ENCODE measurements around the gene LRRC23. TPM values are rescaled to one million over a fixed set of nuclear protein-coding genes. Genes with fewer than 3 reads are reported as not detected.
"Not testable (repeated sequence)": the region's sequence is repeated elsewhere in the genome, so short reads cannot be mapped to it uniquely, and the experiment has no call there.

Gene LRRC23
- total and polyA plus RNA-seq, 2 experiments from 2014 or later, result 4.3 to 4.5 TPM

DNA sequence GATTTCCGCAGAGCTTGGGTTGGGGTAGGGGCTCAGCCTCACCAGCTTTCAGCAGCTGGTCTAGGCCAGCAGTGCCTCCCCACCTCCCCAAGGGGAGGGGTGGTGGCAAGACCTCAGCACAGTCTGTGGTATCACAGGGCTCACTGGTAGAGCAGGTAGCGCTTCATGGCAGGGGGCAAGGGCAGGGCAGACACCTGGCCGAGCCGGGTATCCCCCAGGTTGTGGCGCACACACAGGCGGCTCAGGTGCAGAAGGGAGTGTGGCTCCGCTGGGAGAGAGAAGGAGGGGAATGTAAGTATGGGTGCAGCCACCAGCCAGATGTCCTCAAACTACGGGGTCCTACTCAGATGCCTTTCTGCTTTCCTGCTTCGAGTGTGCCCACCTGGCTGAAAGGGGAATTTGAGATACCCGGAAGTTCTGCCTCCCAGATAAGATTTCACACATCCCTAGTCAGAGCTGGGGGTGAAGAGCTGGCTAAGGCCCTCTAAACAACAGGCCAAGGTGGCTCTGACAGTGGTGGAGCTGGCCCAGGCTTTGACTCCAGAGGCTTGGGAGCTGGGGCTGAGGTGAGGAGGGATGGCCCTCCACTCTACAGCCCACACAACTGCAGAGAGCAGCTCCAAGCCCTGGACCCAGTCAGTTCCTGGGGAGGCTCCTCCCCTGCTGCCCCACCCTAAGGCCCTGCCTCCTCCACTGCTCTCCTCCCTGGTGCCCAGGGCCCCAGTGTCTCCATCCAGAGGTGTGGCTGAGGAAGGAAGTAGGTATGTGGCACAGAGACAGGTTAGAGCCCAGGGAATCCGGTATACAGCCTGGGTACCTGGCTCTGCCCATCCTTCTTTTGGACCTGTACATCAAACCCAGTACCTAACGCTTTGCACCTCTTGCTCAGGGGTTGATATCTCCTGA, 33.3 kb upstream of the LRRC23 start:
- Histone ChIP-seq H3K9me2 (ENCODE audit: insufficient read depth) (no peaks in the 10 kb centered on the region), H3K27ac (peak overlapping the region; percentile 11; the same call in 1 of the 2 replicates), H4K20me1 (ENCODE audit: insufficient read depth) (no peaks in the 10 kb centered on the region; the same call in 1 of the 2 replicates), H3K27me3 (replicated peaks; ENCODE audit: insufficient read depth) (no peaks in the 10 kb centered on the region), H3K4me1 (ENCODE audit: insufficient read depth) (peaks cover 39% of the 10 kb centered on the region), H3F3A (ENCODE audit: insufficient read depth) (peaks cover 38% of the 10 kb centered on the region), H3K9ac (peak overlapping the region; percentile 85), H3K79me2 (ENCODE audit: insufficient read depth) (peaks cover 44% of the 10 kb centered on the region), H3K4me3 (peak overlapping the region; percentile 81), H3K9me3 (ENCODE audit: low read depth) (no peaks in the 10 kb centered on the region), H3K4me2 (ENCODE audit: unreplicated experiment) (peak overlapping the region; percentile 93), H3K36me3 (ENCODE audit: low read depth) (peaks cover 19% of the 10 kb centered on the region), H2AFZ (no peak overlapping the region)
- DNase-seq, result peak; percentile 68
- TF ChIP-seq EZH2 (IDR thresholded peaks at IDR 0.05; ENCODE audit: insufficient read depth, poor library complexity, severe bottlenecking) (no peak), EZH2phosphoT487 (IDR thresholded peaks at IDR 0.05; ENCODE audit: insufficient read depth, low read depth) (no peak)
- in situ Hi-C loops (cut with MboI), result no loop called here
- WGBS, 2 experiments (ENCODE audit: low coverage in 1 of 2, low lambda C conversion rate in 2 of 2, missing lambda C conversion rate in 2 of 2), result 81% methylated on average over 12 of the region's 12 CpGs

DNA sequence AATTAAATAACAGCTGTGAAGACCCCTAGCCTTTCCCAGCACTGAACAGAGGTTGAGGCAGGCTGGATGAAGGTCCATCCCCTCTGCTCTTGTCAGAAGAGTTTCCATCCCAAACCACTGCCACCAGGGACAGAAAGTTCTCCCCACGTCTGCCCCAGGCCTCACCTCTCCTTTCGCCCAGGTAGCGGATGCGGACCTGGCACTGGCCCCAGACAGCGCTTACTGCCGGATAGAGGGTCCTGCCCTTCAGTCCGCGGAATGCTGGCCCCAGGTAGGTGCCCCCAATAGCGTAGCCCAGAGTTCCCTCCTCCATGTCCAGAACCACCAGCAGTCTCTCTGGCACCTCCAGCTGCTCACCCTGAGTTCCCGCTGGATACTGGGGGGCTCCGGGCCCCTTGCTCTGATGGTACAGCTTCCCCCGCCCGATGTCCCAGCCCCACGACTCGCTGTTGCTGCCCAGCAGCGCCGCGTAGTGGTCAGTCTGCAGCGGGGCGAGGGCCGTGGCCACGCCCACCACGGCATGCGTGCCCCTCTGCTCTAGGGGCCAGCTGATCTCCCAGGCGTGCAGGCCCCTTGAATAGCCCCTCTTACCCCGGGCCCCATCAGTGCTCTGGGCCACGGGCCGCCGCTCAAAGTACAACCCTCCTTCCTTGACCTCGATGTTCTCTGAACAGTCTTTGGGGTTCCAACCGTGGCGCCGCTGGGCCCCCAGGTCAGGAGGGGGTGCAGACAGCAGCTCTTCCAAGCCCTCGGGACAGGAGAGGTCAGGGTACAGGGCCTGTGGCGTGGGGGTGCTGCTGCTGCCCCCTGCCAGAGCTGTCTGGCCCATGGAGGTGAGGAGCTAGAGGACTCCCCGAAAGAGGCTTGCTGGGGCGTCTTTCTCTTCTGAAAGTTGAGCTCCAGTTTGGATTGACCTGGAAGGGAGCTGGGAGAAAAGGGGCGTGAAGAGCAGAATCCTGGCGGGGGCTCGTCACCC, 32.3 kb upstream of the LRRC23 start:
- Histone ChIP-seq H3K4me2 (ENCODE audit: unreplicated experiment) (peak overlapping the region; percentile 93), H3K9ac (peak overlapping the region; percentile 85), H3K9me2 (ENCODE audit: insufficient read depth) (no peaks in the 10 kb centered on the region), H3K9me3 (ENCODE audit: low read depth) (no peaks in the 10 kb centered on the region), H2AFZ (no peak overlapping the region), H3K36me3 (ENCODE audit: low read depth) (peaks cover 19% of the 10 kb centered on the region), H4K20me1 (ENCODE audit: insufficient read depth) (no peaks in the 10 kb centered on the region; the same call in 1 of the 2 replicates), H3K4me1 (ENCODE audit: insufficient read depth) (peaks cover 33% of the 10 kb centered on the region), H3F3A (ENCODE audit: insufficient read depth) (peaks cover 38% of the 10 kb centered on the region), H3K79me2 (ENCODE audit: insufficient read depth) (peaks cover 44% of the 10 kb centered on the region), H3K4me3 (peak overlapping the region; percentile 81), H3K27me3 (replicated peaks; ENCODE audit: insufficient read depth) (no peaks in the 10 kb centered on the region), H3K27ac (peak overlapping the region; percentile 78)
- DNase-seq, result peak; percentile 89
- 5 to 6% methylated on average over 34 to 39 of the region's 40 CpGs for WGBS, 2 experiments (ENCODE audit: low coverage in 1 of 2, low lambda C conversion rate in 2 of 2, missing lambda C conversion rate in 2 of 2)
- TF ChIP-seq EZH2phosphoT487 (IDR thresholded peaks at IDR 0.05; ENCODE audit: insufficient read depth, low read depth) (no peak), EZH2 (IDR thresholded peaks at IDR 0.05; ENCODE audit: insufficient read depth, poor library complexity, severe bottlenecking) (no peak)
- in situ Hi-C loops (cut with MboI), result no loop called here

DNA sequence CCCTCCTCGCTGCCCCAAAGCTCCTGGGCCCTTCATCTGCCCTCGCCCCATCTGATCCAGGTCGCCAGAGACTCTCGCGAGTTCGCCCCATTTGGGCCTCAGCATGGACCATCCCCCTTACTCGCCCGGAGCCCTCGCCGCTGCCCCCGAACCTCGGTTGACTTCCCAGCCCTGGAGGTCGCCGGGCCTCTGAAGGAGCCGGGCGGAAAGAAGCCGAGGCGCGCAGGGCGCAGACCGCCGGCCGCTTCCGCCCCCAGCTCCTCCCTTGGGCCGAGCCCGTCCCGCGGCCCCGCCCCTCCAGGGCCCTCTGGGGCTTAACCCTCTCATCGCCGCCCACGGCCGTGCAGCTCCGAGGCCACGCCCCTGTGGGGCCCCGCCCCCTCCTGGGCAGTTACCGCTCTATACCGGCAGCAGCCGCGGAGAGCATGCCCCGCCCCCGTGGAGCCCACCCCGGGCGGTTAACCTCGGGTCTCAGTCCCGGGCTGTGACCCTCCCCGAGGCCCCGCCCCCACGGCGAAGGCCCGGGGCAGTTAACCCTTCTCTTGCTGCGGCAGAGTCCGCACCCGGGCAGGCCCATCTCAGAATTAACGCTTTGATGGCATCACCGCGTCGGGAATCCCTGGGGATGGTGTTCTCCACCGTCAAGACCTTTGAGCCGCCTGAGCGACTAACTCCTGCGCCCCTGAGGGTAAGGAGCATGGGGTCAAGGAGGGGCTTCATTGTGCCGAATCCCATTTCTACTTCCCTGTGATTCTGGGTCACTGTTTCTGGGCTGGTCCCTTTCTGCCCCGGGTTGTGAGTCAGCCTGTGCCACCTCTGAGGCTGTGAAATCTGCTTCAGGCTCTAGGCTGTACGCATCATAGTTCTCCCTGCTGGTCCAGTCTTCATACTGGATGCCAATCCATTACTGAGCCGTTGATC, 31.3 kb upstream of the LRRC23 start, which contains the start of gene SPSB2:
SPSB2 (minus strand) TSS at position 210 of the 921 bp plus-strand sequence. CDS start 402 bp downstream, outside the sequence.
- Histone ChIP-seq H3K4me3 (peak within 1 kb of the TSS; percentile 81), H3K27ac (peak within 1 kb of the TSS; percentile 78), H3K79me2 (ENCODE audit: insufficient read depth) (peaks cover 34% of the 10 kb centered on the region), H3F3A (ENCODE audit: insufficient read depth) (peaks cover 34% of the 10 kb centered on the region), H2AFZ (peak within 1 kb of the TSS; percentile 77), H4K20me1 (ENCODE audit: insufficient read depth) (no peaks in the 10 kb centered on the region; the same call in 1 of the 2 replicates), H3K9me3 (ENCODE audit: low read depth) (no peaks in the 10 kb centered on the region), H3K27me3 (replicated peaks; ENCODE audit: insufficient read depth) (no peaks in the 10 kb centered on the region), H3K9me2 (ENCODE audit: insufficient read depth) (no peaks in the 10 kb centered on the region), H3K4me2 (ENCODE audit: unreplicated experiment) (peak within 1 kb of the TSS; percentile 93), H3K9ac (peak within 1 kb of the TSS; percentile 85), H3K4me1 (ENCODE audit: insufficient read depth) (peaks cover 33% of the 10 kb centered on the region), H3K36me3 (ENCODE audit: low read depth) (peaks cover 19% of the 10 kb centered on the region)
- peak; percentile 99 for DNase-seq
- TF ChIP-seq EZH2phosphoT487 (IDR thresholded peaks at IDR 0.05; ENCODE audit: insufficient read depth, low read depth), result no peak
- TF ChIP-seq EZH2 (IDR thresholded peaks at IDR 0.05; ENCODE audit: insufficient read depth, poor library complexity, severe bottlenecking), result no peak
- WGBS, 2 experiments (ENCODE audit: low coverage in 1 of 2, low lambda C conversion rate in 2 of 2, missing lambda C conversion rate in 2 of 2), result 1 to 2% methylated on average over 40 to 60 of the region's 66 CpGs
- in situ Hi-C loops (cut with MboI), result no loop called here

DNA sequence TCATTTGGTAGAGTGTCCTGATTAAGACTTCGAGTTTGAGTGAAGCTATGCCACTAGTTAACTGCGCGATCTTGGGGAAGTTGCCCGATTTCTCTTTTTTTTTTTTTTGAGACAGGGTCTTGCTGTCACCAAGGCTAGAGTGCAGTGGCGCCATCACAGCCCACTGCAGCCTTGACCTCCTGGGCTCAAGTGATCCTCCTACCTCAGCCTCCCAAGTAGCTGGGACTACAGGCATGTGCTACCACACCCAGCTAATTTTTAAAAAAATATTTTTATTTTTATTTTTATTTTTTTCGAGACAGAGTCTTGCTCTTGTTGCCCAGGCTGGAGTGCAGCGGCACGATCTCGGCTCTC, 30.6 kb upstream of the LRRC23 start:
- 30 to 31% methylated on average over 9 of the region's 9 CpGs for WGBS, 2 experiments (ENCODE audit: low coverage in 1 of 2, low lambda C conversion rate in 2 of 2, missing lambda C conversion rate in 2 of 2)
- H3K9me3 ChIP-seq (ENCODE audit: low read depth); in situ Hi-C loops (cut with MboI); DNase-seq; H4K20me1 ChIP-seq (ENCODE audit: insufficient read depth); H3K9me2 ChIP-seq (ENCODE audit: insufficient read depth); H3K27me3 ChIP-seq (replicated peaks; ENCODE audit: insufficient read depth): not testable (repeated sequence)
- Histone ChIP-seq H3K4me2 (ENCODE audit: unreplicated experiment) (peak overlapping the region; percentile 93), H3K4me1 (ENCODE audit: insufficient read depth) (peaks cover 29% of the 10 kb centered on the region), H2AFZ (peak overlapping the region; percentile 77), H3K36me3 (ENCODE audit: low read depth) (peaks cover 19% of the 10 kb centered on the region), H3K4me3 (peak overlapping the region; percentile 81), H3F3A (ENCODE audit: insufficient read depth) (peaks cover 28% of the 10 kb centered on the region), H3K79me2 (ENCODE audit: insufficient read depth) (peaks cover 28% of the 10 kb centered on the region), H3K27ac (peak overlapping the region; percentile 78), H3K9ac (peak overlapping the region; percentile 85)

GRCh38 chr12:6879824-6880223, 24.8 kb upstream of the LRRC23 start:
- H3K9me3 ChIP-seq (ENCODE audit: low read depth); H3K4me3 ChIP-seq; H3K27ac ChIP-seq; H3K27me3 ChIP-seq (replicated peaks; ENCODE audit: insufficient read depth); DNase-seq; H3K9me2 ChIP-seq (ENCODE audit: insufficient read depth); in situ Hi-C loops (cut with MboI); H2AFZ ChIP-seq; H3K4me1 ChIP-seq (ENCODE audit: insufficient read depth); H3K4me2 ChIP-seq (ENCODE audit: unreplicated experiment); H4K20me1 ChIP-seq (ENCODE audit: insufficient read depth); H3K36me3 ChIP-seq (ENCODE audit: low read depth); H3K9ac ChIP-seq; H3K79me2 ChIP-seq (ENCODE audit: insufficient read depth); H3F3A ChIP-seq (ENCODE audit: insufficient read depth): not testable (repeated sequence)
- 96 to 98% methylated on average over 11 of the region's 11 CpGs for WGBS, 2 experiments (ENCODE audit: low coverage in 1 of 2, low lambda C conversion rate in 2 of 2, missing lambda C conversion rate in 2 of 2)

Data from GM23248 (cell line).